ENCODE results near the gene TEX101. TPM values are rescaled to one million over a fixed set of nuclear protein-coding genes. Genes with fewer than 3 reads are reported as not detected.
"Not testable (repeated sequence)": the region's sequence is repeated elsewhere in the genome, so short reads cannot be mapped to it uniquely, and the experiment has no call there.

TEX101 gene, protein sequence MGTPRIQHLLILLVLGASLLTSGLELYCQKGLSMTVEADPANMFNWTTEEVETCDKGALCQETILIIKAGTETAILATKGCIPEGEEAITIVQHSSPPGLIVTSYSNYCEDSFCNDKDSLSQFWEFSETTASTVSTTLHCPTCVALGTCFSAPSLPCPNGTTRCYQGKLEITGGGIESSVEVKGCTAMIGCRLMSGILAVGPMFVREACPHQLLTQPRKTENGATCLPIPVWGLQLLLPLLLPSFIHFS
- not detected for total RNA-seq
- under 1 TPM in 1 of 3 donors, not detected in 2; 0.22 TPM for polyA plus RNA-seq

DNA sequence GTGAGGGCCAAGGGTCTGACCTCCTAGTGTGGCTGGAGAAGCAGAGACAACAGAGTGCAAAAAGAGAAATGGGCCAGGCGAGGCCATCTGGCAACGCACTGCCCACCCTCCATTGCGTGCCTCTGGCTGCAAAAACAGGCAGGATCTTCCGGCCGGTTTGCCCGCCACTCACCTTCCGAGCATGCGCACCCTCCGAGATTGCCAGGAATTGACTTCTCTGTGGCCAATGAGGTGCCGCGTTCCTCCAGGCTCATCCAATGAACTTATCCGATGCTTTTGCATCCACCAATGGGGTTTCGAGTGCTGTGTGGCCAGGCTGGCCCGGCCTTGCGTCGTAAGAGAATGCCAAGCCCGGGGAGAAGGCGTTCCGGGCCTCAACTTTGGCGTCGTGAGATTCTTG, at the start of gene TEX101:
Gene TEX101, plus strand, starts transcription at position 337 of the 400 bp plus-strand sequence. CDS start 1,030 bp downstream, outside the sequence.
- intact Hi-C loops (cut with DNase I) = no loop called here
- H3K9me3 ChIP-seq = no peaks in the 10 kb centered on the region
- WGBS, 2 donors = 96 to 97% methylated on average over 21 of the region's 21 CpGs
- no peaks in the 10 kb centered on the region for H3K4me1 ChIP-seq
- no peaks in the 10 kb centered on the region for H3K27me3 ChIP-seq
- no peak for TF ChIP-seq POLR2A (IDR thresholded peaks at IDR 0.05)
- TF ChIP-seq, protein P1, sequence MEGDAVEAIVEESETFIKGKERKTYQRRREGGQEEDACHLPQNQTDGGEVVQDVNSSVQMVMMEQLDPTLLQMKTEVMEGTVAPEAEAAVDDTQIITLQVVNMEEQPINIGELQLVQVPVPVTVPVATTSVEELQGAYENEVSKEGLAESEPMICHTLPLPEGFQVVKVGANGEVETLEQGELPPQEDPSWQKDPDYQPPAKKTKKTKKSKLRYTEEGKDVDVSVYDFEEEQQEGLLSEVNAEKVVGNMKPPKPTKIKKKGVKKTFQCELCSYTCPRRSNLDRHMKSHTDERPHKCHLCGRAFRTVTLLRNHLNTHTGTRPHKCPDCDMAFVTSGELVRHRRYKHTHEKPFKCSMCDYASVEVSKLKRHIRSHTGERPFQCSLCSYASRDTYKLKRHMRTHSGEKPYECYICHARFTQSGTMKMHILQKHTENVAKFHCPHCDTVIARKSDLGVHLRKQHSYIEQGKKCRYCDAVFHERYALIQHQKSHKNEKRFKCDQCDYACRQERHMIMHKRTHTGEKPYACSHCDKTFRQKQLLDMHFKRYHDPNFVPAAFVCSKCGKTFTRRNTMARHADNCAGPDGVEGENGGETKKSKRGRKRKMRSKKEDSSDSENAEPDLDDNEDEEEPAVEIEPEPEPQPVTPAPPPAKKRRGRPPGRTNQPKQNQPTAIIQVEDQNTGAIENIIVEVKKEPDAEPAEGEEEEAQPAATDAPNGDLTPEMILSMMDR (IDR thresholded peaks at IDR 0.05) = no peak
- TF ChIP-seq EP300 (IDR thresholded peaks at IDR 0.05) = no peak
- no peak for TF ChIP-seq POLR2AphosphoS5 (IDR thresholded peaks at IDR 0.05)
- H3K27ac ChIP-seq = no peak within 1 kb of the TSS
- H3K36me3 ChIP-seq = no peaks in the 10 kb centered on the region
- DNase-seq = no peak
- no peak within 1 kb of the TSS for H3K4me3 ChIP-seq

DNA sequence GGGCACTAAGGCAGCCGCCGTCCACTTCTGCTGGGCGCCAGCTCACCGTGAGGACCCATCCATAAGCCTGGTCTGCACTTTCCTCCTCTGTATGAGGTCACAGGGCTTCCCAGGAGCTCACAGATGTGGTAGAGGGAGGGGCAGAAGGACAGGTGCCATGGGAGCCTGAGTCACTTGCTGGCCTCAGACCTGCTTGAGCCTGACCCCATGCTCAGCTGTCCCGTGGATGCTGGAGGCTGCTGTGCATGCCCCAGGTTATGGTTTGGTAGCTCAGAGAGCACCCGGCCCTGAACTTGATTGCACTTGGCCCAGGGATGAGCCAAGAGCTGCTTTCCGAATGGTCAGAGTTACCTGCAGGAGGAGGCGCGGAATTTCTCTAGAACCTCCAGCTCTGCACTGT, 49.0 kb upstream of the TEX101 start:
- H3K4me1 ChIP-seq; H3K36me3 ChIP-seq; H3K9me3 ChIP-seq; DNase-seq; H3K4me3 ChIP-seq; intact Hi-C loops (cut with DNase I); H3K27ac ChIP-seq: not testable (repeated sequence)
- H3K27me3 ChIP-seq = peaks cover 0 to 11% (median 5%) of the 10 kb centered on the region in 3 donors
- 89 to 91% methylated on average over 5 of the region's 9 CpGs for WGBS, 2 donors

DNA sequence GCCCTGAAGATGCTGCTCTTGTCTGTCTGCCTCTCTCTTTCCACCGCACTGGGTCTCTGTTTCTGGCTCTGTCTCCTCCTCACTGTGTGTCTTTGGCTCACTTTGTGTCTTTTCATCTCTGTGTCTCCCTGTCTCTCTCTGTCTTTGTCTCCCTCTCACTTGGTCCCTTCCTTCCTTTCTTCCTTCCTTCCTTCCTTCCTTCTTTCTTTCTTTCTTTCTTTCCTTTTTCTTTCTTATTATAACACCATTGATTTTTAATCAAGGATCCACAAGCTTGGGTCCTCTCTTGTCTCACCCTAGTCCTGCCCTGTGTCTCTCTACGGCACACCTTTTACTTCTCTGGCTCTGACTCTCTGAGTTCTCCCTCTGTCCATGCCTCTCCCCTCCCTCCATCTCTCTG, 46.9 kb upstream of the TEX101 start:
- H3K4me3 ChIP-seq = no peak overlapping the region
- no peak for DNase-seq
- H3K36me3 ChIP-seq = no peaks in the 10 kb centered on the region
- TF ChIP-seq POLR2AphosphoS5 (IDR thresholded peaks at IDR 0.05) (no peak), EP300 (IDR thresholded peaks at IDR 0.05) (no peak), POLR2A (IDR thresholded peaks at IDR 0.05) (no peak)
- TF ChIP-seq, protein P1 (IDR thresholded peaks at IDR 0.05) = no peak
- H3K4me1 ChIP-seq = no peaks in the 10 kb centered on the region
- 88 to 93% methylated on average over 2 of the region's 2 CpGs for WGBS, 2 donors
- intact Hi-C loops (cut with DNase I) = no loop called here
- H3K27ac ChIP-seq = no peak overlapping the region
- no peaks in the 10 kb centered on the region for H3K9me3 ChIP-seq
- H3K27me3 ChIP-seq = peaks cover 0 to 6% (median 0%) of the 10 kb centered on the region in 3 donors

DNA sequence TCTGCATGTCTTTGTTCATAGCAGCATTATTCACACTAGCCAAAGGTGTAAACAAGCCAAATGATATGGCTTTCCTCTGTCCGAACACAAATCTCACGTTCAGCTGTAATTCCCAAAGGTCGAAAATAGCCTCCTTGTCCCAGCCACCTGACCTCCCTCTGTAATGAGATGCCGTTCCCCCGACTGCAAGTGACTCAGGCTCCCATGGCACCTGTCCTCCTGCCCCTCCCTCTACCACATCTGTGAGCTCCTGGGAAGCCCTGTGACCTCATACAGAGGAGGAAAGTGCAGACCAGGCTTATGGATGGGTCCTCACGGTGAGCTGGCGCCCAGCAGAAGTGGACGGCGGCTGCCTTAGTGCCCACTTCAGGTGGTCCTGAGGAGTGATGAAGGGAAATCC, 45.8 kb upstream of the TEX101 start:
- H3K9me3 ChIP-seq; DNase-seq; intact Hi-C loops (cut with DNase I); H3K4me3 ChIP-seq; H3K36me3 ChIP-seq; H3K27me3 ChIP-seq; H3K4me1 ChIP-seq; H3K27ac ChIP-seq: not testable (repeated sequence)
- WGBS, 2 donors = 47 to 62% methylated on average over 5 of the region's 9 CpGs

DNA sequence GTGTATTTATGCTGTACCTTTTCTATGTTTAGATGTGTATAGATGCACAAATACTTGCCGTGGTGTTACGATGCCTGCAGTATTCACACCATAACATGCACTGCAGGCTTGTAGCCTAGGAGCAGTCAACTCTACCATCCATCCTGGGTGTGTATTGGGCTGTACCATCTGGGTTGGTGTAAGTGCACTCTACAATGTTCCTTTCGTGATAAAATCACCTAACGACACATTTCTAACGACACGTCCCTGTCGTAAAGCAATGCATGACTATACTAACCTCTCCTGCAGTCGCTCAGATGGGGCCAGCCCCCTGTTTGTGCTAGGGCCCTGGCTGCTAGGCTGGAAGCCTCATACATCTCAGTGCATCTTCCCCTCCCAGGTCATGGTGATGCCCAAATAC, 42.8 kb upstream of the TEX101 start:
- no peak for DNase-seq

DNA sequence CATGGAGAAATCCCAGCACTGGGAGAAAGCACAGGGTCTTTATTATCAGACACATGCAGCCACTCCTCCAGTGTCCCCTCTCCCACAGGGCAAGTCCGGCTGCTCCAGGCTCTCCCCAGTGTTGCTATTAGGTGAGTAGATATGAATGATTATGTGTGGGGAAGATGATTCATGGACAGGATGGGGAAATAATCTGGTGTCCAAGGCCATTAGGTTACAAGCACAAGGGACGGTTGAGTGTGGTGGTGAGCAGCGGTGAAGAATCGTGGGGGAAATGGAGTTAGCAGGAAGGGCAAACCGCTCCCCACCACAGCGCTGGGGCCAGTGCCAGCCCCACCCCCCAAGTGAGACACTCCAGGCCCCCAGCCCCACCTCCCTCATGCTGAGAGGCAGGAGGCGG, 42.2 kb upstream of the TEX101 start:
- Histone ChIP-seq H3K36me3 (no peaks in the 10 kb centered on the region), H3K9me3 (no peaks in the 10 kb centered on the region), H3K4me1 (no peaks in the 10 kb centered on the region), H3K27me3 (no peaks in the 10 kb centered on the region), H3K27ac (no peak overlapping the region), H3K4me3 (no peak overlapping the region)
- WGBS, 2 donors = 72 to 89% methylated on average over 7 of the region's 7 CpGs
- no peak for DNase-seq
- intact Hi-C loops (cut with DNase I) = no loop called here
- TF ChIP-seq POLR2A (IDR thresholded peaks at IDR 0.05) = no peak
- TF ChIP-seq EP300 (IDR thresholded peaks at IDR 0.05) = no peak
- no peak for TF ChIP-seq POLR2AphosphoS5 (IDR thresholded peaks at IDR 0.05)

More for the DNA sequence above, 42.8 kb upstream of the TEX101 start:
- Histone ChIP-seq H3K4me1 (no peaks in the 10 kb centered on the region), H3K27me3 (no peaks in the 10 kb centered on the region), H3K27ac (no peak overlapping the region), H3K9me3 (no peaks in the 10 kb centered on the region), H3K4me3 (no peak overlapping the region), H3K36me3 (no peaks in the 10 kb centered on the region)
- no peak for TF ChIP-seq POLR2AphosphoS5 (IDR thresholded peaks at IDR 0.05)
- WGBS, 2 donors = 43 to 71% methylated on average over 8 of the region's 8 CpGs
- intact Hi-C loops (cut with DNase I) = no loop called here

DNA sequence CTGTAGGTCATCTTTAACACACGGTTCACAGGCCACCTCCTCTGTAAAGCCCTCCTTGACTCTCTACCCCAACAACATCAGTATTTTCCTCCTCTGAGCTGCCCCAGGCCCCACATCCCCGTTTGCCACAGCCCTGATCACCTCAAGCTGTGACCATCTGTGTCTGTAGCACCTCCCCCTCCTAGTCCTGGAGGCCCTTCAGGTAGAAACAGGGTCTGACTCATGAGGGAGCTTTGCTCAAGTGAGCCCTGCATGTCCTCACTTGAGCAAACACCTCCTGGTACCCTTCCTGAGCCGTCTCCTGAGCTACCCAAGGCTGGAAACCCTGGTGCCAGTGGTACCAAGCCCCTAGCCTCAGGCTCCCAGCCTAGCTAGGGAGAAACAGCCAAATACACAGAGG, 37.1 kb upstream of the TEX101 start:
- WGBS, 2 donors = no CpG with 5 or more reads among the region's 3 CpGs
- H3K4me3 ChIP-seq; intact Hi-C loops (cut with DNase I): not testable (repeated sequence)

More for the DNA sequence above, 37.1 kb upstream of the TEX101 start:
- not testable (repeated sequence) for H3K4me1 ChIP-seq, H3K9me3 ChIP-seq, H3K27ac ChIP-seq, DNase-seq, H3K36me3 ChIP-seq
- H3K27me3 ChIP-seq = peaks cover 0 to 20% (median 0%) of the 10 kb centered on the region in 3 donors

Measured in sigmoid colon (tissue), 7 donors.